ES-I3 (cell line): ENCODE results near the gene DCPS.

Experiments used
- H3K36me3 ChIP-seq: 2 replicates; pipeline ENCODE4 v1.6.1; 2013; ENCODE audit warnings: mild to moderate bottlenecking, low read length, control low read depth, moderate library complexity; ENCODE audit not compliant: insufficient read depth
- H3K4me1 ChIP-seq: 2 replicates; pipeline ENCODE4 v1.6.1; 2013; ENCODE audit warnings: mild to moderate bottlenecking, control low read depth, low read length; ENCODE audit not compliant: insufficient read depth
- H3K9ac ChIP-seq: 2 replicates; pipeline ENCODE4 v1.6.1; 2013; ENCODE audit warnings: low read depth, mild to moderate bottlenecking, low read length, moderate library complexity
- H3K9me3 ChIP-seq: 2 replicates; pipeline ENCODE4 v1.6.1; 2013; ENCODE audit warnings: mild to moderate bottlenecking, low read length, moderate library complexity; ENCODE audit not compliant: control insufficient read depth, insufficient read depth

The DCPS gene

GRCh38 chr11:126328001-126328390, 24.1 kb downstream of the DCPS start:
- no peaks in the 10 kb centered on the region for H3K9me3 ChIP-seq
- no peaks in the 10 kb centered on the region for H3K36me3 ChIP-seq
- no peaks in the 10 kb centered on the region for H3K4me1 ChIP-seq
- H3K9ac ChIP-seq = no peak overlapping the region

- Histone ChIP-seq H3K36me3 (no peaks in the 10 kb centered on the region), H3K9me3 (no peaks in the 10 kb centered on the region), H3K4me1 (no peaks in the 10 kb centered on the region), H3K9ac (no peak overlapping the region)
Observed at GRCh38 chr11:126328444-126328843, 24.6 kb downstream of the DCPS start.

- no peaks in the 10 kb centered on the region for H3K4me1 ChIP-seq
- no peaks in the 10 kb centered on the region for H3K36me3 ChIP-seq
- no peaks in the 10 kb centered on the region for H3K9me3 ChIP-seq
- no peak overlapping the region for H3K9ac ChIP-seq
Observed at GRCh38 chr11:126328938-126329643, 25.2 kb downstream of the DCPS start.

GRCh38 chr11:126329644-126330211, 25.9 kb downstream of the DCPS start:
- Histone ChIP-seq H3K4me1 (no peaks in the 10 kb centered on the region), H3K9me3 (no peaks in the 10 kb centered on the region), H3K9ac (no peak overlapping the region), H3K36me3 (no peaks in the 10 kb centered on the region)

GRCh38 chr11:126331286-126331685, 27.4 kb downstream of the DCPS start:
- Histone ChIP-seq H3K9me3 (no peaks in the 10 kb centered on the region), H3K4me1 (peaks cover 5% of the 10 kb centered on the region), H3K9ac (no peak overlapping the region), H3K36me3 (no peaks in the 10 kb centered on the region)

GRCh38 chr11:126332221-126332711, 28.4 kb downstream of the DCPS start:
- Histone ChIP-seq H3K9me3 (no peaks in the 10 kb centered on the region), H3K9ac (no peak overlapping the region), H3K4me1 (peaks cover 10% of the 10 kb centered on the region), H3K36me3 (no peaks in the 10 kb centered on the region)

- H3K36me3 ChIP-seq = no peaks in the 10 kb centered on the region; the same call in 1 of the 2 replicates
- H3K9ac ChIP-seq = no peak overlapping the region
- peaks cover 10% of the 10 kb centered on the region for H3K4me1 ChIP-seq
- no peaks in the 10 kb centered on the region for H3K9me3 ChIP-seq
Observed at GRCh38 chr11:126333142-126333541, 29.3 kb downstream of the DCPS start.

- Histone ChIP-seq H3K4me1 (peaks cover 10% of the 10 kb centered on the region), H3K9me3 (no peaks in the 10 kb centered on the region), H3K36me3 (no peaks in the 10 kb centered on the region; the same call in 1 of the 2 replicates)
Observed at GRCh38 chr11:126334659-126335462, 31.0 kb downstream of the DCPS start.

GRCh38 chr11:126335463-126335760, 31.6 kb downstream of the DCPS start:
- H3K9ac ChIP-seq = no peak overlapping the region
- H3K36me3 ChIP-seq = no peaks in the 10 kb centered on the region; the same call in 1 of the 2 replicates
- no peaks in the 10 kb centered on the region for H3K9me3 ChIP-seq
- peaks cover 10% of the 10 kb centered on the region for H3K4me1 ChIP-seq

More at GRCh38 chr11:126334659-126335462, 31.0 kb downstream of the DCPS start:
- no peak overlapping the region for H3K9ac ChIP-seq

- H3K9ac ChIP-seq = no peak overlapping the region
- H3K36me3 ChIP-seq = no peaks in the 10 kb centered on the region; the same call in 1 of the 2 replicates
- H3K4me1 ChIP-seq = peaks cover 10% of the 10 kb centered on the region
- no peaks in the 10 kb centered on the region for H3K9me3 ChIP-seq
Observed at GRCh38 chr11:126336138-126336541, 32.3 kb downstream of the DCPS start.

GRCh38 chr11:126336671-126337101, 32.8 kb downstream of the DCPS start:
- Histone ChIP-seq H3K9ac (no peak overlapping the region), H3K9me3 (no peaks in the 10 kb centered on the region), H3K36me3 (no peaks in the 10 kb centered on the region; the same call in 1 of the 2 replicates), H3K4me1 (peaks cover 10% of the 10 kb centered on the region)

- no peak overlapping the region for H3K9ac ChIP-seq
- no peaks in the 10 kb centered on the region; the same call in 1 of the 2 replicates for H3K36me3 ChIP-seq
- H3K4me1 ChIP-seq = peaks cover 10% of the 10 kb centered on the region
- no peaks in the 10 kb centered on the region for H3K9me3 ChIP-seq
Observed at GRCh38 chr11:126337126-126337473, 33.2 kb downstream of the DCPS start.

GRCh38 chr11:126337474-126338241, 33.8 kb downstream of the DCPS start:
- Histone ChIP-seq H3K9ac (no peak overlapping the region), H3K4me1 (peaks cover 10% of the 10 kb centered on the region), H3K36me3 (no peaks in the 10 kb centered on the region; the same call in 1 of the 2 replicates), H3K9me3 (no peaks in the 10 kb centered on the region)
